GM10248 (cell line): ENCODE data around the gene CHCHD5.

Experiments used
- CTCF ChIA-PET: fragments of 300-600 bp; sonication (Branson Sonifier 250); formaldehyde crosslinking; extraction: SDS; loops from one replicate; lab custom pipeline; 2021; ENCODE audit warnings: antibody characterized with exemption; lab: Yijun Ruan, JAX
- POLR2A ChIA-PET: fragments of 350-650 bp; sonication (Branson Sonifier 250); formaldehyde crosslinking; extraction: SDS; loops from one replicate; lab custom pipeline; 2020; ENCODE audit warnings: antibody characterized with exemption; lab: Yijun Ruan, JAX
- DNase-seq: peaks from one replicate; pipeline ENCODE4 v3.0.0; 2012; ENCODE audit errors: extremely low spot score
- TF ChIP-seq, protein P1 (sequence below): IDR thresholded peaks from 2 replicates; pipeline ENCODE4 v1.5.1; 2012; ENCODE audit warnings: mild to moderate bottlenecking, low read depth; ENCODE audit errors: extremely low read depth, missing control alignments, control extremely low read depth

CHCHD5 gene

GRCh38 chr2:112626604-112627059 is 42.2 kb downstream of the CHCHD5 start:
- CTCF ChIA-PET, result interaction anchor here (0.6 to 15.2 kb wide), 30 partner anchors 8 to 316 kb away, joined by 3 to 416 read pairs (median 7); partner anchors contain the start of genes NT5DC4 and SLC20A1
- peak; percentile 70 for DNase-seq
- POLR2A ChIA-PET, result interaction anchor here (1.0 kb wide), 1 partner anchor 19 kb away, joined by 3 read pairs; the partner anchor contains the start of gene SLC20A1
- TF ChIP-seq, protein P1, sequence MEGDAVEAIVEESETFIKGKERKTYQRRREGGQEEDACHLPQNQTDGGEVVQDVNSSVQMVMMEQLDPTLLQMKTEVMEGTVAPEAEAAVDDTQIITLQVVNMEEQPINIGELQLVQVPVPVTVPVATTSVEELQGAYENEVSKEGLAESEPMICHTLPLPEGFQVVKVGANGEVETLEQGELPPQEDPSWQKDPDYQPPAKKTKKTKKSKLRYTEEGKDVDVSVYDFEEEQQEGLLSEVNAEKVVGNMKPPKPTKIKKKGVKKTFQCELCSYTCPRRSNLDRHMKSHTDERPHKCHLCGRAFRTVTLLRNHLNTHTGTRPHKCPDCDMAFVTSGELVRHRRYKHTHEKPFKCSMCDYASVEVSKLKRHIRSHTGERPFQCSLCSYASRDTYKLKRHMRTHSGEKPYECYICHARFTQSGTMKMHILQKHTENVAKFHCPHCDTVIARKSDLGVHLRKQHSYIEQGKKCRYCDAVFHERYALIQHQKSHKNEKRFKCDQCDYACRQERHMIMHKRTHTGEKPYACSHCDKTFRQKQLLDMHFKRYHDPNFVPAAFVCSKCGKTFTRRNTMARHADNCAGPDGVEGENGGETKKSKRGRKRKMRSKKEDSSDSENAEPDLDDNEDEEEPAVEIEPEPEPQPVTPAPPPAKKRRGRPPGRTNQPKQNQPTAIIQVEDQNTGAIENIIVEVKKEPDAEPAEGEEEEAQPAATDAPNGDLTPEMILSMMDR, result peak; percentile 93

GRCh38 chr2:112627060-112628040 is 42.9 kb downstream of the CHCHD5 start:
- POLR2A ChIA-PET, result interaction anchor here (1.0 kb wide), 1 partner anchor 19 kb away, joined by 3 read pairs; the partner anchor contains the start of gene SLC20A1
- CTCF ChIA-PET, result interaction anchor here (0.6 to 15.2 kb wide), 32 partner anchors 7 to 315 kb away, joined by 3 to 416 read pairs (median 7); partner anchors contain the start of genes NT5DC4 and SLC20A1
- DNase-seq, result no peak
- TF ChIP-seq, protein P1, result no peak

DNA sequence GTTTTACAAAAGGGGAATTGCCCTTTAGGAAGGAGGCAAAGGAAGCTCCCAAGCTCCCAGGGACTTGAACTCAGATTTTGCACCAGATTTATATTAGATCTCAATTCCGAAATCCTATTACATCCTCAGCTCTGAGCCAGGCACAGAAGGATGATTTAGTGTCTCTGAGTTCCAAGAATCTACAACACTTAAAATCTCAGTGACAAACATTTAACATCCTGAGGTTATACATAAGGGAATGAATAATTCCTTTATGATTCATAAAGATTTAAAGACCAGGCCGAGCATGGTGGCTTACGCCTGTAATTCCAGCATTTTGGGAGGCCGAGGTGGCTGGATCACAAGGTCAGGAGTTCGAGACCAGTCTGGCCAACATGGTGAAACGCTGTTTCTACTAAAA is 44.8 kb downstream of the CHCHD5 start:
- DNase-seq, result no peak
- TF ChIP-seq, protein P1, result no peak
- CTCF ChIA-PET, result interaction anchor here (1.0 to 15.2 kb wide), 12 partner anchors 15 to 120 kb away, joined by 3 to 416 read pairs (median 3); partner anchors contain the start of genes NT5DC4 and SLC20A1
- POLR2A ChIA-PET, result no interaction called here

DNA sequence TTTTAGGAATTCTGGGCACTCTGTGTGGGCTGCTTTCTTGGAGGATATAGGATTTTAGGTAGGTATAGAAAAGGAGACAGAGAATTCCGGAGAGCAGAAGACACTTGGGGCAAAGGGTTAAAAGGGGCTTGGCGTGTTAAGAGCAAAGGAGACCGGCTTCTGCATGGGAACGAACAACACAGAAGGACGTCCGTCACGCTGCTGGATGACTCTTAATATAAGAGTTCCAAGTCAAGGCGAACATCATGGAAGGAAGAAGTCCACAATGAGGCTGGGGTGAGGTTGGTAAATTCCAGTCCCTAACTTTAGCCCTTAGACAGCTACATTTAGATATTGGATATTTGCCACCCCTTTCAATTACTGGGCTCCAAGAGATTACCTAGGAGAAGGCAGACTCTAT is 45.4 kb downstream of the CHCHD5 start:
- CTCF ChIA-PET, result interaction anchor here (1.4 to 15.2 kb wide), 8 partner anchors 14 to 119 kb away, joined by 3 to 416 read pairs (median 6); partner anchors contain the start of genes NT5DC4 and SLC20A1

GRCh38 chr2:112630268-112630667 is 45.9 kb downstream of the CHCHD5 start:
- TF ChIP-seq, protein P1, result no peak
- no peak for DNase-seq
- ChIA-PET CTCF (interaction anchor here (1.7 to 15.2 kb wide), 8 partner anchors 10 to 311 kb away, joined by 3 to 416 read pairs (median 6); partner anchors contain the start of genes NT5DC4 and SLC20A1), POLR2A (interaction anchor here (0.6 to 5.1 kb wide), 2 partner anchors 15 to 29 kb away, joined by 4 to 25 read pairs; partner anchors contain the start of gene SLC20A1)

More for the DNA sequence above, 45.4 kb downstream of the CHCHD5 start:
- DNase-seq, result no peak
- POLR2A ChIA-PET, result interaction anchor here (0.6 to 5.1 kb wide), 2 partner anchors 16 to 29 kb away, joined by 4 to 25 read pairs; partner anchors contain the start of gene SLC20A1
- TF ChIP-seq, protein P1, result no peak
